Peyer's patch (tissue), 4 donors: Measurements from ENCODE around the gene DCTD. TPM values are rescaled to one million over a fixed set of nuclear protein-coding genes. Genes with fewer than 3 reads are reported as not detected.

Experiments
- DNase-seq, 3 donors: peaks; one replicate each; pipeline ENCODE4 v3.0.0-alpha.2; 2017 to 2019
- H3K27ac ChIP-seq, 4 donors: fragments of 200-600 bp; sonication (generic); one replicate each; pipeline ENCODE4 v1.5.1; 2016 to 2019
- H3K27me3 ChIP-seq, 2 donors: fragments of 200-600 bp; sonication (generic); one replicate each; pipeline ENCODE4 v1.5.1; 2019
- H3K36me3 ChIP-seq, 3 donors: fragments of 200-600 bp; sonication (generic); one replicate each; pipeline ENCODE4 v1.5.1; 2016 to 2019
- H3K4me1 ChIP-seq, 4 donors: fragments of 200-600 bp; sonication (generic); one replicate each; pipeline ENCODE4 v1.5.1; 2016 to 2019
- H3K4me3 ChIP-seq, 4 donors: fragments of 200-600 bp; sonication (generic); 1 replicate in 3 of 4; 2 replicates in 1 of 4; pipeline ENCODE4 v1.5.1; 2016 to 2019; ENCODE audit warnings: mild to moderate bottlenecking in 1 of 4
- H3K9me3 ChIP-seq, 4 donors: fragments of 200-600 bp; sonication (generic); one replicate each; pipeline ENCODE4 v1.5.1; 2016 to 2019; ENCODE audit warnings: mild to moderate bottlenecking in 1 of 4
- POLR2A ChIP-seq, 2 donors: fragments of 450-650 bp; IDR thresholded peaks; one replicate each; pipeline ENCODE4 v1.5.1; 2017; ENCODE audit warnings: antibody characterized with exemption in 2 of 2, mild to moderate bottlenecking in 2 of 2, moderate library complexity in 2 of 2
- total RNA-seq, 4 donors: library from RNA; depleted of rRNA; stranded (reverse); fragments of >200 nt; gene quantifications; one replicate each; pipeline ENCODE4 v1.1.0, GENCODE V29; 2016
- TF ChIP-seq, protein P1 (sequence below), 6 experiments: fragments of 450-650 bp in 4 of 6; fragments of 200-600 bp in 2 of 6; sonication (generic) in 1 of 6; IDR thresholded peaks; one replicate each; pipeline ENCODE4 v1.5.1; 2017 to 2019; ENCODE audit warnings: antibody characterized with exemption in 6 of 6, mild to moderate bottlenecking in 3 of 6, moderate library complexity in 1 of 6

The DCTD gene
- total RNA-seq, 4 donors from 2014 or later = 21.7 to 42.1 (median 28.4) TPM

DNA sequence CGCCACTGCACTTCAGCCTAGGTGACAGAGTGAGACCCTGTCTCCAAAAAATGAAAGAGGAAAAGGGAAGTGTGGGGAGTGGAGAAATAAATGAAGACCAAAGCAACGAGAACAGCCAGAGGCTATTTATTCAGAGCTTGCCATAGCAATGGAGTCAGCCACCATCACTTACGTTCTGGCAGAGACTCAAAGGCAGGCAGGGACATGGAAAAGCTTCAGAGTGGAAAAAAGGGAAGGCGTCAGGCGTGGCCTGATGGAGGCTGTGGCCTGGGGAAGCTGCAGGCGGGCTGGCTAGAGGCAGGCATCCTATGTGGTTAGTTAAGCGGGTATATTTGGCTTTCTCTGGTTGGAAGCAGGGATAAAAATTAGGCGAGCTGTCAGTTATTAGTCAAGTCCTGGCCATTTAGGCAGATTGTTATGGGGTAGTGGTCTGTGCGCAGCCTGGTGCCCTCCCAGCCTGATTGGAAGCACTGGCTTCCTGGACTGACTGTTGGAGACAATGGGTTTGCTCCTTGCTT is 73.3 kb downstream of the DCTD start:
- no peaks in the 10 kb centered on the region for H3K36me3 ChIP-seq
- no peak for DNase-seq
- no peaks in the 10 kb centered on the region for H3K9me3 ChIP-seq
- no peak overlapping the region for H3K27ac ChIP-seq
- H3K4me3 ChIP-seq = no peak overlapping the region
- H3K4me1 ChIP-seq = no peaks in the 10 kb centered on the region
- TF ChIP-seq, protein P1, sequence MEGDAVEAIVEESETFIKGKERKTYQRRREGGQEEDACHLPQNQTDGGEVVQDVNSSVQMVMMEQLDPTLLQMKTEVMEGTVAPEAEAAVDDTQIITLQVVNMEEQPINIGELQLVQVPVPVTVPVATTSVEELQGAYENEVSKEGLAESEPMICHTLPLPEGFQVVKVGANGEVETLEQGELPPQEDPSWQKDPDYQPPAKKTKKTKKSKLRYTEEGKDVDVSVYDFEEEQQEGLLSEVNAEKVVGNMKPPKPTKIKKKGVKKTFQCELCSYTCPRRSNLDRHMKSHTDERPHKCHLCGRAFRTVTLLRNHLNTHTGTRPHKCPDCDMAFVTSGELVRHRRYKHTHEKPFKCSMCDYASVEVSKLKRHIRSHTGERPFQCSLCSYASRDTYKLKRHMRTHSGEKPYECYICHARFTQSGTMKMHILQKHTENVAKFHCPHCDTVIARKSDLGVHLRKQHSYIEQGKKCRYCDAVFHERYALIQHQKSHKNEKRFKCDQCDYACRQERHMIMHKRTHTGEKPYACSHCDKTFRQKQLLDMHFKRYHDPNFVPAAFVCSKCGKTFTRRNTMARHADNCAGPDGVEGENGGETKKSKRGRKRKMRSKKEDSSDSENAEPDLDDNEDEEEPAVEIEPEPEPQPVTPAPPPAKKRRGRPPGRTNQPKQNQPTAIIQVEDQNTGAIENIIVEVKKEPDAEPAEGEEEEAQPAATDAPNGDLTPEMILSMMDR (IDR thresholded peaks at IDR 0.05) = no peak
- no peak for TF ChIP-seq POLR2A (IDR thresholded peaks at IDR 0.05)
- H3K27me3 ChIP-seq = no peaks in the 10 kb centered on the region

DNA sequence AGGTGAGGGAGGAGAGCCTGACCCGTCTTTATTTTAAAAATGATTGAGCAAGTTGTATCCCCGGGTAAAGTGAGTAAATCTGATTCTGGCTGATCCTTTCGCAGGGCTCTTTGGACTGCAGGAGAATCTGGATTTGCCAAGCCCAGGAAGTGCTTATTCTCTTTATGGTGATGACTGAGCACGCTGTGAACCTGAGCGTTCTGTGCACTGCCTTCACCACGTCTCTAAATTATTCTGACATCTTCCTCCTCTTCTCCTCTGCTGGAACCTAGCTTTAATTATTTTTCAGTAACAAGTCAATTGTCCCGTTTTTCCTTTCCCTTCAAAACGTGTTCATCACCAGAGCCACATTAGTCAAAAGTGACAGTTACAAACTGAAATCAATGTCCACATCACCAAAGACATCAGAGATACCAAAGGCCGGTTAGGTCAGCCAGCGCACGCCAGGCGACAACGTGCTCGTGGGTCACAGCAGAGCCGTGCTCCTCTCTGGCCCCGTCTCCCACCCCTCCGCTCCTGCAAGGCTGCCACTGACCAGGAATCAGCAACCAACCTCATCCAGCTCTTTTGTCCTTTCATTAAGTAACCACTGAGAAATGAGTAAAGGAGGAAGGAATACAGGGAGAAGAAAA is 74.3 kb downstream of the DCTD start:
- TF ChIP-seq, protein P1 (IDR thresholded peaks at IDR 0.05) = no peak
- no peak for TF ChIP-seq POLR2A (IDR thresholded peaks at IDR 0.05)
- H3K4me3 ChIP-seq = no peak overlapping the region
- no peaks in the 10 kb centered on the region for H3K4me1 ChIP-seq
- no peak for DNase-seq
- no peaks in the 10 kb centered on the region for H3K27me3 ChIP-seq
- H3K36me3 ChIP-seq = no peaks in the 10 kb centered on the region
- H3K27ac ChIP-seq = no peak overlapping the region
- H3K9me3 ChIP-seq = no peaks in the 10 kb centered on the region

- Histone ChIP-seq H3K27ac (no peak overlapping the region), H3K27me3 (no peaks in the 10 kb centered on the region), H3K9me3 (no peaks in the 10 kb centered on the region), H3K4me3 (no peak overlapping the region), H3K36me3 (no peaks in the 10 kb centered on the region), H3K4me1 (no peaks in the 10 kb centered on the region)
- no peak for DNase-seq
- TF ChIP-seq POLR2A (IDR thresholded peaks at IDR 0.05) = no peak
- TF ChIP-seq, protein P1 (IDR thresholded peaks at IDR 0.05) = no peak
Observed at GRCh38 chr4:182842104-182842600, 75.0 kb downstream of the DCTD start.

- H3K36me3 ChIP-seq = no peaks in the 10 kb centered on the region
- H3K27ac ChIP-seq = no peak overlapping the region
- no peak overlapping the region for H3K4me3 ChIP-seq
- DNase-seq = no peak
- no peaks in the 10 kb centered on the region for H3K9me3 ChIP-seq
- H3K27me3 ChIP-seq = no peaks in the 10 kb centered on the region
- H3K4me1 ChIP-seq = no peaks in the 10 kb centered on the region
- TF ChIP-seq, protein P1 (IDR thresholded peaks at IDR 0.05) = no peak
- no peak for TF ChIP-seq POLR2A (IDR thresholded peaks at IDR 0.05)
Observed at GRCh38 chr4:182840108-182840507, 77.1 kb downstream of the DCTD start.

Other genes starting within 250 kb of the DCTD start
- gene WWC2, start 181.9 kb upstream of the DCTD start, total RNA-seq = 10 to 100 TPM in 1 of 4 donors, 1 to 10 TPM in 3; 4.6 to 40.4 (median 9.5) TPM